ENCODE measurements around the gene MYO15A. TPM values are rescaled to one million over a fixed set of nuclear protein-coding genes. Genes with fewer than 3 reads are reported as not detected.

The MYO15A gene
- total RNA-seq, 1 donor from 2014 or later, result 2.4 TPM

GRCh38 chr17:18182110-18182977, 73.8 kb downstream of the MYO15A start:
- no peak for FAIRE-seq
- DNase-seq (ENCODE audit: low spot score in 2 of 2), result no peak

DNA sequence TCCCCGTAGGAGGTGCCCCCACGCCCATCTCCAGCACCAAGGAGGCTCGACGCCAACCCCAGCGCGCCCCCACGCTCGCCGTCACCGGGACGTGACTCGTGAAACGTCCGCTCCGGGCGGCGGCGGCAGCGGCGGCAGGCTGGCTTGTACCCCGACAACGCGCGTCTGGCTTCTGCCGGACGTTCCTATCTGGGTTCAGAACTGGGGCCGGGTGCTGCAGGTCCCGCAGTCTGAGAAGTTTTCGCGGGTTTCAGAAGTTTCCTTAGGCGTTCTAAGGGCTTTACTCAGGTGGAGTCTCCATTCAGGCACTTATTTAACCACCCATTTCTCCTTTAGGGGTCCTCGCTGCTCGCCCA, 74.4 kb downstream of the MYO15A start:
- DNase-seq (ENCODE audit: low spot score in 2 of 2) (peak in 1 of 2 donors; percentile 82), FAIRE-seq (no peak)

- FAIRE-seq (no peak), DNase-seq (ENCODE audit: low spot score in 2 of 2) (peak; percentile 97 to 98)
Observed at GRCh38 chr17:18183334-18184142, 75.0 kb downstream of the MYO15A start, which contains the start of gene ALKBH5. Gene ALKBH5 (plus strand): TSS chr17:18183828. CDS start chr17:18184244, 416 bp downstream.

DNA sequence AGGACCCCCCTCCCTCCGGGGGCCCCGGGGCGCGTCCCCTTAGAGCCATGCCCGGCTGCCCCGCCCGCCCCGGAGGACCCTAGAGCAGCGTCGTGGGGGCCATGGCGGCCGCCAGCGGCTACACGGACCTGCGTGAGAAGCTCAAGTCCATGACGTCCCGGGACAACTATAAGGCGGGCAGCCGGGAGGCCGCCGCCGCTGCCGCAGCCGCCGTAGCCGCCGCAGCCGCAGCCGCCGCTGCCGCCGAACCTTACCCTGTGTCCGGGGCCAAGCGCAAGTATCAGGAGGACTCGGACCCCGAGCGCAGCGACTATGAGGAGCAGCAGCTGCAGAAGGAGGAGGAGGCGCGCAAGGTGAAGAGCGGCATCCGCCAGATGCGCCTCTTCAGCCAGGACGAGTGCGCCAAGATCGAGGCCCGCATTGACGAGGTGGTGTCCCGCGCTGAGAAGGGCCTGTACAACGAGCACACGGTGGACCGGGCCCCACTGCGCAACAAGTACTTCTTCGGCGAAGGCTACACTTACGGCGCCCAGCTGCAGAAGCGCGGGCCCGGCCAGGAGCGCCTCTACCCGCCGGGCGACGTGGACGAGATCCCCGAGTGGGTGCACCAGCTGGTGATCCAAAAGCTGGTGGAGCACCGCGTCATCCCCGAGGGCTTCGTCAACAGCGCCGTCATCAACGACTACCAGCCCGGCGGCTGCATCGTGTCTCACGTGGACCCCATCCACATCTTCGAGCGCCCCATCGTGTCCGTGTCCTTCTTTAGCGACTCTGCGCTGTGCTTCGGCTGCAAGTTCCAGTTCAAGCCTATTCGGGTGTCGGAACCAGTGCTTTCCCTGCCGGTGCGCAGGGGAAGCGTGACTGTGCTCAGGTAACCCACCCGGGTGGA, 75.8 kb downstream of the MYO15A start:
- DNase-seq (ENCODE audit: low spot score in 2 of 2) (peak; percentile 44 to 55), FAIRE-seq (no peak)

DNA sequence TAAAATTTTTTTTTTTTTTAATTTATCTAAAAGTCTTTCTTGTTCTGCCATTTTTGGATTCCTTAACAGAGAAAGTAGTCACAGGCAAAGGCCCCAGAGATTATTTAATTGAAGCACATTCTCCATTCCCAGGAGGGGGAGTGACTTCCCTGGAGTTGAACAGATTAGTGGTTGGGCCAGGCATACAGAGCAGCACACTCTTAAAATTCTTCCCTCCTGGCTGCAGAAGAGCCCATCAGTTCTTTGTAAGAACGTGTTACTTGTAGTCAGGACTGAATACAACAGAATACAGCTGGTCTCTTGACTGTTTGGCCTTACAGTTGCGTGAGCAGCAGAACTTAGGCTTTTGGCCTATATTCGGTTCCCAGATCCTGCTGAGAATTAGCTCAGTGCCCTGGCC, 76.8 kb downstream of the MYO15A start:
- no peak for DNase-seq (ENCODE audit: low spot score in 2 of 2)
- FAIRE-seq, result no peak

GRCh38 chr17:18185832-18186626, 77.5 kb downstream of the MYO15A start:
- DNase-seq (ENCODE audit: low spot score in 2 of 2), result no peak
- no peak for FAIRE-seq

DNA sequence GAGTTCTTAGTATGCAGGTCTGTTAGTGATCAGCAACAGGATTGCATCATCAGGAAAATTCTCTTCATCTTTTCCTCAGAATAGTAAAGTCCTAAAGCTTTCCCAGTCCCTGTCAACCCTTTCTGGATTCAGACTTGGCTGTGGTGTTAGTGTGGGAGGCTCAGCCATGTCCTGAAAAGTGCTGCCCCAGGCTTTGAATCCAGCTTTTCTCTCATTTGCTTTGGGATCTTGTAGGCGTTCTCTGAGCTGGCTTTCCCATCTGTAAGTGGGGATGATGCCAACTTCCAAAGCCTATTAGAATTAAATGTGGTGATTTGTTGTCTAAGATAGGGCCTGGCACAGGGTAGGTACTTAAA, 78.0 kb downstream of the MYO15A start:
- no peak for FAIRE-seq
- DNase-seq (ENCODE audit: low spot score in 2 of 2), result peak in 1 of 2 donors; percentile 38

DNA sequence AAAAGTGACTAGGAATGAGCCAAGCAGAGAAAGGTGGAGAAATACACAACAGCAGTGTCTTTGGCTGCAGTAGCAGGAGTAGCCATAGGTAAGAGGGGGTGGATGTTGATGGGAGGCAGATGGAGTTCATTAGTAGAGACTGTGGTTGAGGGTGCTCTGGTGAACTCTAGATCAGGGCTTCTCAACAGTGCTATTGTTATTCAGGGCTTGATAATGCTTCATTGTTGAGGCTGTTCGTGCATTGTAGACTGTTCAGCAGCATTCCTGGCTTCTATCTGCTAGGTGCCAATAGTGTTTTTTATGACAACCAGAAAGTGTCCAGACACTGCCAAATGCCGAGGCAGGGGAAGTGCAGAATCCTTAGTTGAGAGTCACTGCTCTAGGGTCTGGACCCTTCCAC, 78.7 kb downstream of the MYO15A start:
- DNase-seq (ENCODE audit: low spot score in 2 of 2) (peak in 1 of 2 donors; percentile 44), FAIRE-seq (no peak)

GRCh38 chr17:18187821-18188761, 79.5 kb downstream of the MYO15A start:
- no peak for FAIRE-seq
- no peak for DNase-seq (ENCODE audit: low spot score in 2 of 2)

DNA sequence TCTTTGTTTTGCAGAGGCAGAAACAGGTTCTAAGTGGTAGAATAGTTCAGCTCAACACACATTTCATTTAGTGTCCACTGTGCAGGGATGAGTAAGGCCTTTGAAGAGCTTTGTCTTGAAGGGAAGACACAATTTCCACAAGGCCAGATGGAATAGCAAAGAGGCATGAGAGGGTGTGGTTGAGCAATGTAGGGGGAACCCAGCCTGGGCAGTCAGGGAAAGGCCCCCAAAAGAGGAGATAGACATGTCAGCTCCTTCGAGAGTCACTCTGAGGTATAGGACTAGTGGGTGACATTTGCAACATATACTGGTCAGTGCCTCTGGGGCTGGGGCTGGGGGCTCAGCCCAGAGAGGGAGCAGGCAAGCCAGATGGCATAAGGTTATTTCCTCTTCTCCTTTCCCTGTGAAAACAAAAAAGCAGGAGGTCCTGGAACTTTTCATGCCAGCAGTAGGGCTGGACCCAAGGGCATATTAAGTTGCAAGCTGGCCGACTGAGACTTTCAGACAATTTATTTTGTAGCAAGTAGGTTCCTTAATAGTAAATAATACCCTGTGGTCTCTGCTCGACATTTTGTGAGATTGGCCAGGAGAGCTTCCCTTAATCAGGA, 82.2 kb downstream of the MYO15A start:
- FAIRE-seq (no peak), DNase-seq (ENCODE audit: low spot score in 2 of 2) (no peak)

DNA sequence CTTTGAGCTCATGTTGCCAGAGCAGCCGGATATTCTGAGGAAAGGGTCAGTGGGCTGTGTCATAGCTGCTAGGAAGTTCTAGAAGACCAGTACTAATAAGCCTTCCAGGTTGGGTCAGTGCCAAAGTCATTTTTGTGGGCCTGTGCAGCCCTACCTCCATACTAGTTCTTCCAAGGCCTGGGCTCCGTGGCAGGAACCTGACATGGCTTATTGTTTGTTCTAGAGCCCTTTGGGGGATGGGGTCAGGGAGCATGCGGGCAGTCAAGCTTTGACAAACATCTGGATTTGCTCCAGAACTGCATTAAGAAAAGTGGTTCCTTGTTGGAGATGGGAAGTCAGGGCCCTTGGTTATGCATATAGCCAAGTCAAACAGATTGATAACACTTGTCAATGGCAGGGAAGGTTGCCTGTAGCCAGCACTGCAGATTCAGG, 82.7 kb downstream of the MYO15A start:
- no peak for FAIRE-seq
- no peak for DNase-seq (ENCODE audit: low spot score in 2 of 2)

DNA sequence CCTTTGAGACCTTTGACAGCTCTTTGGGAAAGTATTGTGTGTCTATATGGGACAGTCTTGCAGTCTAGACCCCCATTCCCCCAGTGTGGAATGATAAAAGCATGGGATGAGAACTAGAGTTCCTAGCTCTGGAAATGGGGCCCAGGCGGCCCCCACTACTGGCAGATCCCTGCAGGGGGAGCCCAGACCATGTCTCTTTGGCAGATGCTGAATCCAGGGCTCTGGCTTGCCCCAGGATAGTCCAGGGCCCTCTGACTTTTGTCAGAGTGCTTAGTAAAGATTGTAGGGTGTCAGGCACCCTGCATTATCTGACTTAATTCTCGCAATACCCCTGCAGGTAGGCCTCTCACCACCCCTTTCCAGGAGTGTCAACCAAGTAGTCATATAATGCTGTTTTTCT, 83.4 kb downstream of the MYO15A start:
- DNase-seq (ENCODE audit: low spot score in 2 of 2) (no peak), FAIRE-seq (no peak)

DNA sequence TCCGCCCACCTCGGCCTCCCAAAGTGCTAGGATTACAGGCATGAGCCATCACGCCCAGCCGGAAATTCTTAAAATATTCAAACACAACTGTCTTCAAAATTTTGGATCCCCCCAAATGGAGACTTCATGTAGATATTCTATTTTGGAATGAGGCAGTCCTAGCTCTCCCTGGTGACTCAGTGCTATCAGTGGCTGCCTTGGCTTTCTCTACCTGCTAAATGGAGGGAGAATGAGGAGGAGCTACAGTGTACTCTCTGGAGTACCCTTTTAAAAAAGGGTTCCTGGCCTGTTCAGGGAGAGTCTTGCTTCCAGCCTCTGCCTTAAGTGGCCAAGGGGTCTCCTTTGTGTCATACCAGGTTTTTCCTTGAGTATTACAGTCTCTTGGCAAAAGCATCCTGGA, 85.8 kb downstream of the MYO15A start:
- DNase-seq (ENCODE audit: low spot score in 2 of 2) (no peak), FAIRE-seq (no peak)

GRCh38 chr17:18194804-18195203, 86.2 kb downstream of the MYO15A start:
- FAIRE-seq, result no peak
- DNase-seq (ENCODE audit: low spot score in 2 of 2), result no peak

GRCh38 chr17:18195246-18195645, 86.7 kb downstream of the MYO15A start:
- DNase-seq (ENCODE audit: low spot score in 2 of 2) (no peak), FAIRE-seq (no peak)

DNA sequence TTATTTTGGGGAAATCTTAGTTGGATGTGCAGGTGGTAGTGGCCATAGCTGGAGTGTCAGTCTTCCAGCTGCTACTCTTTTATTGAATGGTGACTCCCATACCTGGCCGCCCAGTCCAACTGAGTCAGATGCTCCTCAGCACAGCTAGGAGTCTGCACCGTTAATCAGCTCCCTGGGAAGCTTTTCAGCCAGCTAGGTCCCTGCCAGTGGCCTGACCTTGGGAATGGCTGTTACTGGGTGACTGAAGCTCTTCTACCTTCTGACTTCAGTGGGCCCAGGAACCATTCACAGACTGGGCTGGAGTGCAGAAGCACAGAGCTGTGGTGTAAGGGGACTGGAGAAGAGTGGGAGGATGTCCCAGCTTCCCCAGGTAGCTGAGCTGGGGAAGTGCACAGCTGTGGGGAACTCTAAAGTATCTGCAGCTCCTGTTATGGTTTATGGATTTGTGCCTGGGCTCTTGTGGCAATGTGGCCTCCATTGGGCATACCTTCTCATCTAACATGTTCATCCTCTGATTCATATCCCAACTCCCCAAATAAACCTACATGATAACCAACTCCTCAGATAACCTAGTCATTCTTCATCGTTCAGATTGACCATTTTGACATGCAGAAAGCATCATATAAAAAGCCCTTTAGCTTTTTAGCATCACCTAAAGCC, 89.1 kb downstream of the MYO15A start:
- DNase-seq (ENCODE audit: low spot score in 2 of 2), result no peak
- FAIRE-seq, result no peak

GRCh38 chr17:18198530-18198929, 90.0 kb downstream of the MYO15A start:
- FAIRE-seq, result no peak

DNA sequence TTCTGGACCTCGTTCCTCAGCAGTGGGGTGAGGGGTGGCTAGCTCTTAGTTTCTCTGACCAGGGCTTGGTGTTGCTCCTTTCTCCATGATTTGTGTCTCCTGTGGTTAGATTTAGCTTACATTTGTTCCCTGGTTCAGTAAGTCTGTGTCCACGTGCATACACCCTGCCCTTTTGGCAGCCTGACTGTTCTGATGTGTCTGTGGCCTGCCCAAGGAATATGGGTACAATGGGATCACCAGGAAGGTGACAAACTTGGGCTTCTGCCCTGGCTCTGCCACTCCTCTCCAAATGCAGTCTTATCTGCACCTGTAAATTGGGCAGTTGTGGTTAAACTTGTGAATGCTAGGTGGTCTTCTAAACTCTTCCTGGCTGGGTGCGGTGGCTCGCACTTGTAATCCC, 92.6 kb downstream of the MYO15A start:
- FAIRE-seq, result no peak

More at GRCh38 chr17:18198530-18198929, 90.0 kb downstream of the MYO15A start:
- no peak for DNase-seq (ENCODE audit: low spot score in 2 of 2)

More for the DNA sequence above, 92.6 kb downstream of the MYO15A start:
- no peak for DNase-seq (ENCODE audit: low spot score in 2 of 2)

Data from frontal cortex (tissue), 4 donors.